Frontal cortex (tissue), 4 donors: Measurements from ENCODE around the gene ALX3. TPM values are rescaled to one million over a fixed set of nuclear protein-coding genes. Genes with fewer than 3 reads are reported as not detected.

ENCODE experiments used
- DNase-seq, 2 donors: peaks; one replicate each; pipeline ENCODE4 v3.0.0; 2012; ENCODE audit warnings: low spot score in 2 of 2
- FAIRE-seq: peaks from 2 replicates; lab custom pipeline; 2012; peaks lifted over from hg19 to GRCh38; lab: Jason Lieb, UNC
- total RNA-seq: library from RNA; depleted of rRNA; stranded (reverse); fragments of >200 nt; gene quantifications from one replicate; pipeline ENCODE4 v1.2.3, GENCODE V29; 2014
- donor health status: control.
- donor health status: control.
- donor health status: control.

ALX3 gene
- total RNA-seq, 1 donor from 2014 or later, result 0.41 TPM

GRCh38 chr1:110067893-110068645 is 2.4 kb downstream of the ALX3 start:
- DNase-seq, result peak in 1 of 2 donors; percentile 54
- FAIRE-seq, result no peak

DNA sequence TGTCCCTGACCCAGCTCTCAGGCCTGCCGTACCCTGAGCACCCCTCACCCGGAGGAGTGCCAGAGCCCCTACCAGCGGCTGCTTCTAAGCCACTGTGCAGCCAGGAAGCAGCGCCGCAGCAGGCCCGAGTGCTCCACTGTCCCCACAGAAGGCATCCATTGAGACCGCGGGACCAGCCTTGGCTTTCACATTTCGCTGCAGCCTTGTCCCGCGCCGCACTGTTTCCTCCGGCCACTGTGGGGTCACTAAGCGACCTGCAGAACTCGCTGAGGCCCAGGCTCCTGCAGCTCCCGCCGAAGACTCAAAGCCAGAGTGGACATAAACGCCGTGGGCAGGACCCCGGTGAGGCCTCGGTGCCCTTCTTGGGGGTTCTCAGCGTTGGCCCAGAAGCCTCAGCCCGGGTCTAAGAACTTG is 3.0 kb downstream of the ALX3 start:
- FAIRE-seq, result no peak
- no peak for DNase-seq

DNA sequence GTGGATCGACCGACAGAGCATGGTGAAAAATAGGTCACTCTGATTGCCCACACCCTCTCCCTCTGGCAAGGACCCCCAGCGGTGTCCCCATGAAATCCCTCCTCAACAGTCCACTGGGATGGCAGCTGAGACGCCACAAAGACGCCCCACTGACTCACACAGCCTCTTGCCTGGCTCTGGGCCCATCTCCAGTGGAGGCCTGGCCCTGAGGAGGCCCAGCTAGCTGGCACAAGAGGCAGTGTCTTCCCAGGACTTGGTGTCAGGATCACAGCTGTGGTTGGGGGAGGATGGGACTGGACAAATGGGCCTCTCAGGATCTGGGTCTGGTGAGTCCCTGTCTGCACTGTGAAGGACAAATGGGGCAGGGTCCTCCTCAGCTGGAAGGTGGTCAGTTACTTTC is 4.6 kb downstream of the ALX3 start:
- no peak for DNase-seq
- no peak for FAIRE-seq

GRCh38 chr1:110064576-110065337 is 5.7 kb downstream of the ALX3 start:
- no peak for FAIRE-seq
- DNase-seq, result no peak

DNA sequence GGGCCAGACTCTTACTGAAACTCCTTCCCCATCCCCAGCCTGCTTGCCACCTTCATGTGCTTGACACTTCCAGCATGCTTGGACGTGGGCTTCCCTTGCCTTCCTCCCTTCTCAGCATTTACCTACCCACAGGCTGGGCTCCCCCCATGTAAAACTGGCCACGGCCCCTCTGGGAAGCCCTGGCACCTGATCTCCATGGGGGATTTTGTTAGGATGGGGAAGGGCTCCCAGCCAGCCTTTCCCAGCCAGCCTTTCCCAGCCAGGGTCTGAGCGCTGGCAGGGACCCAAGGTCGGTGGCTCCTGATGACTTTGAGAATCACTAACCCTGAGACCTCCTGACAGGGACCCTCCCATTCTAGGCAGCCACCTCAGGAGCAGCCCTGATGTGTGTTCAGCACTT is 6.7 kb downstream of the ALX3 start:
- FAIRE-seq, result no peak
- DNase-seq, result no peak

DNA sequence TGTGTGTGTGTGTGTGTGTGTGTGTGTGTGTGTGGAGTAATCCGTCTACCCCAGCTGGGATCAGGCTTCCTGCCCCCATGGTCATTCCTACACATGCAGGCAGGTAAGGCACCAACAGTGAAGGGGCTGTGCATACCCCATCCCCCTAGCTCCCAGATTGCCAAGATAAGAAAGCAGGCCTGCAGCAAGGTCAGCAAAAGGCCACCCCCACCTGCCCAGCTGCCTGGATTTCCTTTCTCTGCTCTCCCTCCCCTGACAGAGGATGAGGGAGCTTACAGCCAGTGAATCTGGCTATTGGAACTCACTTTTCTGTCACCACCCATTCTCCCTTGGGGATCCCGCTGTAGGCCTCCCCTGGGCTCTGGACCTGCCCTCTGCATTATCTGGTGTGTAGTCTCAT is 7.9 kb downstream of the ALX3 start:
- DNase-seq, result no peak
- no peak for FAIRE-seq

- no peak for FAIRE-seq
- no peak for DNase-seq
Observed at GRCh38 chr1:110061341-110061740, 9.1 kb downstream of the ALX3 start.

GRCh38 chr1:110060662-110061060 is 9.8 kb downstream of the ALX3 start:
- DNase-seq (no peak), FAIRE-seq (no peak)

DNA sequence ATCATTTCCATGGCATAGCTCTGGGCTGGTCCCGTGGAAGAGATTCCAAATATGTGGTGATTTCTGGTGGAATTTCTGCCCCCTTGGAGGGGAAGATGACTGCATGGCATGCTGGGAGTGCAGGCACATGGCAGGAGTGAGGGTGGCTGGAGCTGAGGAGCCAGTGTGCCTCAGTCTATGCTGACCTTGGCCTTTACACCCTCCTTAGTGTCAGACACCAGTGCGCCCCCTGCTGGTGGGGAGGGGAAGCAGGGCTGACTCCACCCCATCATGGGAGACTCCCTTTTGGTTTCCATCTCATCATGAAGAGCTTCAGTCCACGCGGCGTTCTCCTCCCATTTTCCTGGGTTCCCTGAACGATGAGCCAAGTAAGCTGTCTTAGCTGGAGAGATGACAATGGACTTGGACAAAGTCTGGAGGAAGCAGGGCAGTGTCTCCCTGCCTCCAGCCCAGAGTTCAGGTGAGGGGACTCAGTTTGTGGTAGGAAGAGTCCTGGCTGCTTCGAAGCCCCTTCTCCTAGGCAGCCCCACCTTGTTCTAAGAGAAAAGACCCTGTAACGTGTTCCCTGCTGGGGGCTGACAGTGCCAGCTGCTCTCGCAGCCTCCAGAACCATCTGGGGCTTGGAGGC is 10.3 kb downstream of the ALX3 start:
- DNase-seq (no peak), FAIRE-seq (no peak)

DNA sequence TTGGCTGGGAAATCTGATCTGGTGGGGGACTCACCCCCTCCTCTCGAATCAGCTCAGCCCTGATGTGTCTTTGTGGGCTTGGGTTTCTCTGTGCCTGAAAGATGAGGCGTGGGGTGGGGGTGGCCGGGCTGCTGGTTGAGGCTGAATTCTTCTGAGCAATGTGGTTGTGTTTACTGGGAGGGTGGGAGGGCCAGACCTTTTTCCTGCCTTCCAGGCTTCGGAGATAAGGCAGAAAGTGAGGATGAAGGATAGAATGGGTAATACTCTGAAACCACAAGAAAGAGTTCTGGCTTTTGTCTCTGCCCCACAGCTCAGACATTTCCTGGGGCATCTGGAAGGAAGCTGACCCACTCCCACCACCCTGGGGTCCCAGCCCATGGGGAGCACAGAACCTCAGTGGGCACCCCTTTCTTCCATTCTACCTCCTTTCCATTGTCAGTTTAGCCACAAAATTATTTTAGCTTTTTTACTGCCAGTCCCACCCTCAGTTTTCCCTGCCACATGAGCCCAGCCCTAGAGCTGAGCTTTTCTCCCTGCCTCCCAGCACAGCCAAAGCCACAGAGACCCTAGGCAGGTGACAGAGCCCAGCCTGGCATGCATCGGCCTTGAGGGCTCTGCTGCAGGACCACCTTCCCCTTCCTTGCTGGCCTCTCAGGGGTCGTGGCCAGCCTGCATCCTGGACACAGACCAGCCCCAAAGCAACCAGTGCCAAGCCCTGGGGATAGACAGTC is 11.2 kb downstream of the ALX3 start:
- no peak for DNase-seq
- FAIRE-seq, result no peak

DNA sequence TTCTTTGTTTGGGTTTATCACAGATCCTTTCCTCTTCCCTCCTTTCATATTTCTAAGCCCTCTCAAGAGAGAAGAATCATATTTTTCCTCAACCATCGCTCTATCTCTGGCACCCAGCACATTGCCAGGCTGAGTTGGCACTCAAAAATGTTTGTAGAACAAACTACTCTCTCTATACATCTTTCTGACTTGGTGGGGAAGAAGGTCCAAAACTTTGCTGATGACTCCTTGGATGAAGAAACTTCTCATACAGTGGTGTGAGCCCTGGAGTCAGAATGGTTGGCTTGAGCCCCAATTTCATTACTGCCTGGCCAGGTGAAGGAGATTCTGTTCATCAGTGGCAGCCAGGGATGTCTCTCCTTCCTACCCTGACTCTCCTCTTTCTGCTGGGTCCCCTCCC is 11.9 kb downstream of the ALX3 start:
- FAIRE-seq, result no peak
- no peak for DNase-seq

DNA sequence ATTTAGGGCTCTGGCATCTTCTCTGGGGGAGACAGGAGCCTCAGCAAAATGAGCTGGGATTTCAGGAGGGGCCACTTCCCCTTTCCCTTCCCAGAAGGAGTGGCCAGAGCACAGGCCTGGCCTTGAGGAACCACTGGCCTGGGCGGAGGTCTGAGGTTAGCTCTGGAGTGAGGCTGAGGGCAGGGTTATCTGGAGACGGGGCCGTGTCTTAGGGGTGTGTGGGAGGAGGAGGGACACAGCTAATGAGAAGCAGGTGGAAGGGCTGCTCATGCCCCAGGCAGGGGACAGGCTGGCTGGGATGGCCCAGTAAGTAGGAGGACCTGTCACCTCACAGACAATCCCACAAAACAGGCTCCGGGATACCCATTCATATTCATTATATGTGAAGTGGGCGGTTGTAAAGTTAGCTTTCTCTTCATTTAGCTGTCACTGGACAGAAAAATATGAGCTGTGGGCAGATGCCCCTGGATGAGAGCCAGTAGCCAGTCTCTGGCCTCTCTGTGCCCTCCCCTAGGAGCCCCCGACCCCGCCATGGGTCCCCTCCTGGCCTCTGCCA is 12.4 kb downstream of the ALX3 start:
- DNase-seq (no peak), FAIRE-seq (no peak)

- DNase-seq (no peak), FAIRE-seq (no peak)
Observed at GRCh38 chr1:110056776-110057175, 13.7 kb downstream of the ALX3 start.

DNA sequence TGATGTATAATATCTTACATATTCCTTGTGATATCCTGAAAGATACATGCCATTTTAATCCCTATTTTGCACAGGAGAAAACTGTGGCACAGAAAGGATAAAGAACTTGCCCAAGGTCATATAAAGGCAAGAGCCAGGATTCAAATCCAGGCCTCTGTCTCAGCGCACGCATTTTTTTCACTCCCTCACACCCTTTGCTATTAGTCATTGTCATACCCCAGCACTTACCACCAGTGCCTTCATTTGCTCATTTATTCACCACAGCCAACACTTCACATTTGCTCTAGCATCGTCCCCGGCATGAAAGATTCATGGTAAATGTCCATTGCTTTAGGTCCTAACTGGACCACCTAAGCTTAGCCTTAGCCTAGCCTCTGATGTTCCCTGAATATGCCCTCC is 14.2 kb downstream of the ALX3 start:
- DNase-seq, result no peak
- FAIRE-seq, result no peak

DNA sequence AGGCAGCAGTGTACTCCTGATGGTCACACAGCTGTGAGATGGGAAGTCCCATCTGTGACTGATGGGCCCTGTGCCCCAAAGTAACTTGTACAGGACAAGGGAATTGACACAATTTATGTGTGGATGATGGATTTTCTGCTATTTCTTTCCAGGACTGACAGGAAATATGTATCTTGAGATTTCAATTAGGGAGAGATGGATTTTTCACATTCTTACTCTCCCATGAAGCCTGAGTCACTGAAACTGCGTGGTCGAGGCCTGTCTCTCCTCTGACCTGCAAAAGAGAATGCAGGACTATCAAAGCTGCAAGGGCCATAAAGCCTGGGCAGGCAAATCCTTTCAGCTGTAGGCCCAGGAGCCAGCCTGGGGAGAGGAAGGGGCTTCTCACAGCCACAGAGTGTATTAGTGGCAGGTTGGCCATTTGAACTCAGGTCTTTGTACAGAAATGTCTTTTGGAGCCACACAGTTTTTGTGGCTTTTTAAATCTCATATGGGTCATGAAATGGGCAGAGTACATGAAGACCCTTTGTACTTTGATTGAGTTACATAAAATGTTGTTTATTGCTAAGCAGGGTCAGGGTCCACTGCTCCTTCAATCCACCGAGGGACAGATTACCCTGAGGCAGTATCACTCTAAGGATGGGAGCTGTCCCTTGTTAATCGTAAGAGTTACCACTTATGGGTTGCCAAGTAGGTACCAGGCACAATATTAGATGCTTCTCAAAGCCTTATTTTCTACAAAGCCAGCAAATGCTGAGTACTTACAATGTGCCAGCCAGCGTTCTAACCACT is 14.8 kb downstream of the ALX3 start:
- no peak for DNase-seq
- no peak for FAIRE-seq

GRCh38 chr1:110053552-110054428 is 16.7 kb downstream of the ALX3 start:
- DNase-seq, result peak in 1 of 2 donors; percentile 71

DNA sequence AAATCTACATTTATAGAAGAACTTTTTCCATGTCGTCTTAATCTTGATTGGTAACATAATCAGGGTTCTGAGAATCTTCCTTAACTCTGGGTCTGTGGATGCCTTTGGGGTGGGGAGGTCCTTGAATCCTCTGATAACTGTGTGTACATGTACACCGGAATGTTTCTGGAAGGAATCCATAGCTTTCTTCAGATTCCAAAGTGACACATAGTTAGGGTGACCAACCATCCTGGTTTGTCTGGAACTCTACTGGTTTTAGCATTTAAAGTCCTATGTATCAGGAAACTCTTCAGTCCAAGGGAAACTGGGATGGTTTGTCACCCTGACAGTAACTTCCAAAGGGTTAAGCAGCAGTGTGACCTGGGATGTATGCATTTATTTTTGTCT is 19.2 kb downstream of the ALX3 start:
- no peak for DNase-seq
- no peak for FAIRE-seq

More at GRCh38 chr1:110053552-110054428, 16.7 kb downstream of the ALX3 start:
- FAIRE-seq, result no peak

DNA sequence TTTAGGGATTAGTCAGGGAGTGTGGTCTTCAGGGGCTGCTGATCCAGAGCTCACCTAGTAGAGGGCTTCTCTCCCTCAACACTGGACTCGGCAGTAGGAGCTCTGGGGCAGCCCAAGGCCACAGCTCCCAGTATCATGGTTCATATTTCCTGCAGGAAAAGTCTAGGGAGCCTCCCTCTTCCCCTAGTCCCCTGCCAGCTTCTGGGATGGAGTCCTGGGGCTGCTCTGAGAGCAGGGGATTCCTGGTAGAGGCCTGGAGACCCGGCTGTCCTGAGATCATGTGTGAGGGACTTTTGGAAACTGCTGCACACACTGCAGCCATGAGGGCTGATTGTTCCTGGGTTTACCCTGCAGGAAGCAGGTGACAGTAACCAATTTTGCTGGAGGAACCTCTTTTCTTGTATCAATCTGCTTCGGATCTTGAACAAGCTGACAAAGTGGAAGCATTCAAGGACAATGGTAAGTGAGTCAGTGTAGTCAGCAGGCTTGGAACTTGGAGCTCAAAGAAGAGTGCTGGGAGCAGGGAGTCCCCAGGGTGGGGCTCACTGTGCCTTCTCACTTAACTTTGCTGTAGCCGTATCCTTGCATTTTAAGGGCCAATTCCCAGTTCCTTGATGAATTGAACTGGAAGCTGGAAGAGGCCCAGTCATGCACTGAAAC is 19.7 kb downstream of the ALX3 start:
- FAIRE-seq, result no peak
- no peak for DNase-seq
